ENCODE data around the gene CERS5.
"Not testable (repeated sequence)": the region's sequence is repeated elsewhere in the genome, so short reads cannot be mapped to it uniquely, and the experiment has no call there.

The CERS5 gene

GRCh38 chr12:50186681-50187080, 19.5 kb upstream of the CERS5 start:
- no peak for DNase-seq

DNA sequence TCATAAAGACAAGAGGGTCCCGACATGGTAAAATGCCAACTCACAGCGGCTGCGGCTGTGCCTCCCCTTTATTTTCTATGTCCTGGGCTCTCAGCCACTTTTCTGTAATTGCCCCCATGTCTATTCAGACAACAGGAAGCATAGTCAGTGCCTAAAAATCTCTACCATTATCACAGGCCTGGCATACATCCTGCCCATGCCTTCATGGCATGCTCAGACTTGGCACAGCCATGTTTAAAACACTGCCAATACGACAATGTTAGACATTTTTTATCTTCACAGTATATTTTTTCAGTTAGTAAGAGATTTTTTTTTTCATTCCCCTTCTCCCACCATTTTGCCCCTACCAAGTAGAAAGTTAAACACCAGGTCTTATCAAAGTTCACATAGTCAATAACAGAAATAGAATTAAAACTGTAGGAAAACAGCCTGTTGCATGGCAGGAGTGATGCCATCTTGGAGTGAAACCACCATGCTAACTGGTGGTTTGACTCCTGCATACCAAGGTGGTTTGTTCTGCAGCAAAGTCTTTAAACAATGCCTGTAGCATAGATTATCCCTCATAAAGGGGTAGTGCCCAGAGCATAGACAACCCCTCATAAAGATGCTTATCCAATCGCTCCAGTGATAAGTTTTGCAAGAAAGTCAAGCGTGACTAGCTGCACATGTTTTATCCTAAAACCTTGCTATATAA, 18.9 kb upstream of the CERS5 start:
- DNase-seq: no peak

DNA sequence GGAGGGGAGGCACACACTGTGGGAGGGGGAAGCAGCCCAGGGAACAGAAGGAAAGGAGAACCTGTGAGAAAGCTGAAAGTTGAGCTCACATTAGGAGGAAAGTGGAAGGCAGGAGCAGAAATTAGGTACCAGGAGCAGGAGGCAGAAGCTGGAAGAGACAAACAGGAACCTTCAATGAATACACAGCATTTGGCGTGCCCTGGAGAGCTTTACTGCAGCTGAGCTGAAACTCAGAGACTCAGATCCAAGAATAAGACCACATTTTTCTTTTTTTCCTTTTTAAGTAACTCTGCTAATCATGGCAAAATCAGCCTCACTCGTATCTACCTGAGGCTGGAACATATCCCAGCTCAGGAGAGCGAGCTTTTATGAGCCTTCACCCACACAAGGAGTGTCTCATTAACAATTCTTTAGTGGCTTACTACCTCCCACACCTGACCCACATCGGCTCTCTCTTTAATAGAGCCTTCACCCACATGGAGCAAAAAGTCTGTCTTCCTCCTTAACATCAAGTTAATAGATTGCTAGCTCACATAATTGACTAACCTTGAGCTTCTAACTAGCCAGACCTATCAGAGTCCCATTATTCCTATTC, 18.2 kb upstream of the CERS5 start:
- no peak for DNase-seq

GRCh38 chr12:50184261-50184660, 17.1 kb upstream of the CERS5 start:
- DNase-seq: no peak

DNA sequence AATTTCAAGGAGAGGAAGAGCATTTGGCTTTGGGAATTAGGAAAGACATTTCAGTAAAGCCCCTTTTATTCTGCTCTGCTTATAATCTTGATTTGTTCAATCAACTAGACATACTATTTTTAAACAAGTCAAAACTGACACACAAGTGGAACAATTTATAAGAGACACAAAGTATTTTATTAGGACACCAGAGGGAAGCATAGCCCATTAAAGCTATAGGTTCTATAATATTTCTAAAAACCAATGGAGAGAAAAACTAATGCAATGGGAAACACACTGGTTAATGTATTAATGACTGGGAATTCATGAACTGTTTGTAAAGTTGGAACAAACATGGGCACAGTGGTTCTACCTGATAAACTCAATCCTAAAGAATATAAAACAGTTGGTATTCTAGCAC, 15.3 kb upstream of the CERS5 start:
- no peak for DNase-seq

DNA sequence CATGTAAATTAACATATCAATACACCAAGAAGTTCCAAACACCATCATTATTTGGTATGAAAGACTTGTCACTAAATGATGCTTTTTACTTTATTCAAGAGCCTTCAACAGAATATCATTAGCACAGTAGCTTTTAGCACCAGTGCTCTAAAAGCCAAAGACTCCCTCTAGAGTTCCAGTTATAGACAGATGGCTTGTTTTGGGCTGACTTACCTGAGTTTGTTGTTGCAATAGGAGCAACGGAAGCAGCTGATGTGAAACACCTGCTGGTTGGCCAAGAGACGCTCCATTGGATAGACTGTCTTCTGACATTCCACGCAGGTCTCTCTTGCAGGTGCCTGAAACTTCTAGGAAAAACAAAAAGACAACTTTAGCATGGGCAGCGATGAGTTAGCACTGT, 14.5 kb upstream of the CERS5 start:
- no peak for DNase-seq

GRCh38 chr12:50175716-50176026, 8.5 kb upstream of the CERS5 start:
- no peak for DNase-seq

- DNase-seq: no peak
These were observed 8.0 kb upstream of the CERS5 start for GRCh38 chr12:50174971-50175715.

DNA sequence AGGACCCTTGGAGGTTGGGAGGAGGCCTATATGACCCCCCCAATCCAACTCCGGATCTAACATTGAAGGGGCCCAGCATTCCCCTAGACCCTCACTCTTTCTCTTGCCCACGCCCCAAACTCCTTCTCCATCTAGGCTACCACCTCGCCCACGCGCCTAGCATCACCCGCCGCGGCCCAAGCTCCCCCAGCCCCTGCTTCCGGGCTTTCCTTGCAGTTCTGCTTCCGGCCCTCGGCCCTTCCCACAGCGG, 445 bp downstream of the CERS5 start:
- no peak for DNase-seq

- DNase-seq: no peak
These were observed 2.2 kb downstream of the CERS5 start for GRCh38 chr12:50164963-50165362.

GRCh38 chr12:50162230-50162629, 4.9 kb downstream of the CERS5 start:
- no peak for DNase-seq

- no peak for DNase-seq
These were observed 6.5 kb downstream of the CERS5 start for GRCh38 chr12:50160643-50161042.

DNA sequence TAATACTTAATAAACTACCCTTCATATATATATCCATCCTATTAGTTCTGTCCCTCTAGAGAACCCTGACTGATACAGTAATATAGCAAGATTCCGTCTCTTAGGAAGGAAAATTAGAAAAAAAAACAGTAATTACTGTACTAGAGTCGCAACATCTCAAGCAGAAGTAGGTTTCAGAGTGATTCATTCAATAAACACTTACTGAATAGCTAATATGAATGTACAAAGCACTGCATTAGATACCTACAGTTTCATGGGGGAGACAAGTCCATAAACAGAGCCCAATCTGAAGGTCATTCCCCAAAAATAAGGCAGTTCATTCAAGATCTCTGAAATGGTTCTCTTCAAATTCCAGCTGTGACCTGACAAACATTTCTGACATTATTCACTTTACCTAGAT, 9.9 kb downstream of the CERS5 start:
- DNase-seq: no peak

GRCh38 chr12:50156641-50157040, 10.5 kb downstream of the CERS5 start:
- no peak for DNase-seq

GRCh38 chr12:50154947-50155346, 12.2 kb downstream of the CERS5 start:
- DNase-seq: not testable (repeated sequence)

- DNase-seq: no peak
These were observed 16.0 kb downstream of the CERS5 start for GRCh38 chr12:50151047-50151687.

DNA sequence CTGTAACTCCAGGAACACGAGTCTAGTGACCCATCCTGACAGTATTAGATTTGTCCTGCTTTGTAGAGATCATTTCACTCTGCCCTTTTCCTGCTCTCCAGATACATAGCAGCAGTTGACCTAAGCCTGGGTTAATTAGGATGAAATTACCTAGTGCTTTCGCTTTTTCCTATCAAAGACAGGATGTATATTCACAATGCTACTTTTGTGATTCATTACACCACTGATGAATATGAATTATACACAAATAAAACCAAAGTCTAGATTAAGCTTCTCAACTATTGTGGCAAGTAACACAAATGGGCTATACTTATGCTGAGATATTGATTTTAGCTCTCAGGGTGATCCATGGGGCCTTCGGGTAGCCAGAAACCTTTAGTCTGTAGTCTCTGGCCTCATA, 17.9 kb downstream of the CERS5 start:
- no peak for DNase-seq

DNA sequence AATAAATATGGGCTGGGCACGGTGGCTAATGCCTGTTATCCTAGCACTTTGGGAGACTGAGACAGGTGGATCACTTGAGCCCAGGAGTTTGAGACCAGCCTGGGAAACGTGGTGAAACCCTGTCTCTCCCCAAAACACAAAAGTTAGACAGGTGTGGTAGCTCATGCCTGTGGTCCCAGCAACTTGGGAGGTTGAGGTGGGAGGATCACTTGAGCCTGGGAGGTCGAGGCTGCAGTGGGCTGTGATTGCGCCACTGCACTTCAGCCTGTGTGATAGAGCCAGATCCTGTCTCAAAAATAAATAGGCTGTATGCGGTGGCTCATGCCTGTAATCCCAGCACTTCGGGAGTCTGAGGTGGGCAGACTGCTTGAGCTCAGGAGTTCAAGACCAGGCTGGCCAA, 19.2 kb downstream of the CERS5 start:
- not testable (repeated sequence) for DNase-seq

- no peak for DNase-seq
These were observed 19.9 kb downstream of the CERS5 start for GRCh38 chr12:50147281-50147680.

GRCh38 chr12:50145439-50145838, 21.7 kb downstream of the CERS5 start:
- no peak for DNase-seq

- DNase-seq: no peak
These were observed 24.2 kb downstream of the CERS5 start for GRCh38 chr12:50142993-50143392.

DNA sequence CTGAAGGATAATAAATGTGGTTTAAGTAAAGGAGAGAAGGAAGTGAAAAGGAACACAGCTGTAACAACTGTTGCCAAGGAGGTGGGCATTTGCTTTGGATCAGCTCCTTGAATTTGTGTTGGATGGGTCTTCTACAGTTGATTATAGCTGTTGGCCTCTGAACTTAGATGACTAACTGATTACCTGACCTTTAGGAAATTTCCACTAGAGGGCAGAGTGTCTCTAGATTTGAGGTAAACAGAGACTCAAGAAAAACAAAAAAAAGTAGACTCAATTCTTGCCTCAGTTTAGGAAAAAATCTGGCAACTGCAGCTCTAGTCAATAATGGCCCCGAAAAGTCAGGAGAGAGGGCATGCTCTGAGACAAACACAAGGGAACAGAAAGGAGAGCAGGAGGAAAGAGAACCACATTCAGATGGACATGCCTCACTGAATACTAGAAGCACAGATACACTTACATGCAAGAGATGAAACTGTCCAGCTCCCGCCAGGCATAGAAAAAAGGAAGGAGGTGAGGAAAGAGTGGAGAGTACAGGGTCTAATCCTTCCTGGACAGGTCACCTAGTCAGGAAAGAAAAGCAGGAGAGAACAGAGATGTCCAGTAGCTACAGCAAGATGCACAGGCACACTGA, 34.5 kb downstream of the CERS5 start:
- no peak for DNase-seq

- no peak for DNase-seq
These were observed 37.9 kb downstream of the CERS5 start for GRCh38 chr12:50129290-50129689.

GRCh38 chr12:50127546-50127945, 39.6 kb downstream of the CERS5 start:
- DNase-seq: no peak

Measured in CD4-positive, alpha-beta T cell treated with Interferon gamma for 1 hour (primary cell).